Liver (tissue), 9 donors: ENCODE results near the gene OR5AU1. TPM values are rescaled to one million over a fixed set of nuclear protein-coding genes. Genes with fewer than 3 reads are reported as not detected.

ENCODE experiments used
- DNase-seq: peaks from one replicate; pipeline ENCODE4 v3.0.0-alpha.2; 2017; ENCODE audit warnings: low spot score
- H3K27ac ChIP-seq, 2 donors: one replicate each; pipeline ENCODE4 v1.7.0; 2013; ENCODE audit warnings: inconsistent platforms in 2 of 2, low read length in 2 of 2, control low read depth in 1 of 2, low read depth in 1 of 2, mild to moderate bottlenecking in 1 of 2
- H3K27me3 ChIP-seq, 4 donors: one replicate each; pipeline versions ENCODE4 v1.6.1 to v1.7.0; 2013; ENCODE audit warnings: low read length in 3 of 4, inconsistent platforms in 1 of 4, mild to moderate bottlenecking in 1 of 4, moderate library complexity in 1 of 4; ENCODE audit not compliant: control insufficient read depth in 4 of 4, insufficient read depth in 4 of 4
- H3K36me3 ChIP-seq, 4 donors: one replicate each; pipeline versions ENCODE4 v1.6.1 to v1.7.0; 2013; ENCODE audit warnings: low read length in 3 of 4, mild to moderate bottlenecking in 3 of 4, low read depth in 1 of 4, moderate library complexity in 1 of 4; ENCODE audit not compliant: control insufficient read depth in 4 of 4, insufficient read depth in 3 of 4
- H3K4me1 ChIP-seq, 4 donors: one replicate each; pipeline versions ENCODE4 v1.6.1 to v1.7.0; 2013; ENCODE audit warnings: low read length in 3 of 4, mild to moderate bottlenecking in 3 of 4, moderate library complexity in 1 of 4; ENCODE audit not compliant: control insufficient read depth in 4 of 4, insufficient read depth in 4 of 4
- H3K4me3 ChIP-seq, 3 donors: one replicate each; pipeline versions ENCODE4 v1.6.1 to v1.7.0; 2013; ENCODE audit warnings: low read length in 3 of 3, control low read depth in 1 of 3, low read depth in 1 of 3, mild to moderate bottlenecking in 1 of 3
- H3K9ac ChIP-seq, 2 donors: one replicate each; pipeline ENCODE4 v1.7.0; 2013; ENCODE audit warnings: low read length in 2 of 2, mild to moderate bottlenecking in 2 of 2, moderate library complexity in 2 of 2, control low read depth in 1 of 2, low read depth in 1 of 2
- H3K9me3 ChIP-seq, 4 donors: one replicate each; pipeline versions ENCODE4 v1.6.1 to v1.7.0; 2013; ENCODE audit warnings: low read length in 3 of 4; ENCODE audit not compliant: control insufficient read depth in 4 of 4
- ATF3 ChIP-seq: IDR thresholded peaks from 2 replicates; pipeline ENCODE4 v1.6.1; 2016; ENCODE audit warnings: antibody characterized with exemption
- CTCF ChIP-seq: fragments of 150-350 bp; IDR thresholded peaks from 2 replicates; pipeline ENCODE4 v1.5.1; 2017; ENCODE audit warnings: improper control_type of control experiment, low read depth, low read length; ENCODE audit not compliant: missing input control
- EGR1 ChIP-seq, 2 donors: IDR thresholded peaks; 2 replicates each; pipeline ENCODE4 v1.6.1; 2016 to 2018; ENCODE audit warnings: antibody characterized with exemption in 2 of 2, low read depth in 2 of 2
- FOXA1 ChIP-seq: IDR thresholded peaks from 2 replicates; pipeline ENCODE4 v1.6.1; 2016; ENCODE audit warnings: antibody characterized with exemption
- FOXA2 ChIP-seq: IDR thresholded peaks from 2 replicates; pipeline ENCODE4 v1.6.1; 2016; ENCODE audit warnings: antibody characterized with exemption
- GABPA ChIP-seq, 2 donors: IDR thresholded peaks in 1 of 2; conservative IDR thresholded peaks in 1 of 2; 2 replicates each; pipeline ENCODE4 v1.6.1; 2016; ENCODE audit warnings: antibody characterized with exemption in 2 of 2, mild to moderate bottlenecking in 1 of 2, moderate library complexity in 1 of 2
- HNF4A ChIP-seq, 2 donors: conservative IDR thresholded peaks; 2 replicates each; pipeline ENCODE4 v1.6.1; 2016; ENCODE audit warnings: antibody characterized with exemption in 2 of 2, mild to moderate bottlenecking in 2 of 2
- HNF4G ChIP-seq: IDR thresholded peaks from 2 replicates; pipeline ENCODE4 v1.6.1; 2016; ENCODE audit warnings: antibody characterized with exemption
- JUND ChIP-seq, 2 donors: IDR thresholded peaks; 2 replicates each; pipeline ENCODE4 v1.6.1; 2016; ENCODE audit warnings: antibody characterized with exemption in 2 of 2
- MAX ChIP-seq: IDR thresholded peaks from 2 replicates; pipeline ENCODE4 v1.6.1; 2016; ENCODE audit warnings: antibody characterized with exemption
- NR2F2 ChIP-seq: IDR thresholded peaks from 2 replicates; pipeline ENCODE4 v1.6.1; 2016; ENCODE audit warnings: antibody characterized with exemption
- RAD21 ChIP-seq, 2 donors: IDR thresholded peaks; 2 replicates each; pipeline ENCODE4 v1.6.1; 2016; ENCODE audit warnings: antibody characterized with exemption in 2 of 2, mild to moderate bottlenecking in 2 of 2
- REST ChIP-seq: IDR thresholded peaks from 2 replicates; pipeline ENCODE4 v1.6.1; 2016; ENCODE audit warnings: antibody characterized with exemption, mild to moderate bottlenecking
- RXRA ChIP-seq, 2 donors: IDR thresholded peaks; 2 replicates each; pipeline ENCODE4 v1.6.1; 2017 to 2018; ENCODE audit warnings: antibody characterized with exemption in 2 of 2, mild to moderate bottlenecking in 1 of 2
- SP1 ChIP-seq: IDR thresholded peaks from 2 replicates; pipeline ENCODE4 v1.6.1; 2018; ENCODE audit warnings: antibody characterized with exemption, mild to moderate bottlenecking
- TAF1 ChIP-seq: conservative IDR thresholded peaks from 2 replicates; pipeline ENCODE4 v1.6.1; 2016; ENCODE audit warnings: antibody characterized with exemption, mild to moderate bottlenecking
- YY1 ChIP-seq: IDR thresholded peaks from 2 replicates; pipeline ENCODE4 v1.6.1; 2016; ENCODE audit warnings: antibody characterized with exemption, mild to moderate bottlenecking
- ZBTB33 ChIP-seq: IDR thresholded peaks from 2 replicates; pipeline ENCODE4 v1.6.1; 2016; ENCODE audit warnings: antibody characterized with exemption
- WGBS: extraction: QIAGEN DNeasy Blood & Tissue Kit; methylation state at CpG from one replicate; pipeline ENCODE4 v1.1.7; 2013; 5-methylcytosine and 5-hydroxymethylcytosine counted together
- polyA plus RNA-seq, 2 donors: library from polyadenylated mRNA; stranded (reverse) in 1 of 2; unstranded in 1 of 2; fragments of 200-250 nt in 1 of 2; fragments of >200 nt in 1 of 2; fragmentation: Nextera tagmentation in 1 of 2; extraction: Ambion mirVana in 1 of 2; gene quantifications; one replicate each; pipeline versions ENCODE4 v1.2.1 to v1.2.3, GENCODE V29; 2013 to 2015
- total RNA-seq, 2 donors: library from RNA; depleted of rRNA; stranded (reverse); fragments of >200 nt; gene quantifications; one replicate each; pipeline ENCODE4 v1.2.3, GENCODE V29; 2014
- donor health status: healthy.
- donor health status: healthy.
- donor health status: healthy.
- donor health status: healthy.
- donor health status: healthy.

OR5AU1 gene
- total and polyA plus RNA-seq, 4 donors, result not detected

- H3K9me3 ChIP-seq, result no peaks in the 10 kb centered on the region
- H3K27ac ChIP-seq, result no peak overlapping the region
- no peak overlapping the region for H3K4me3 ChIP-seq
- H3K9ac ChIP-seq, result no peak overlapping the region
- 89% methylated on average over 4 of the region's 4 CpGs for WGBS
- peaks cover 0 to 11% (median 5%) of the 10 kb centered on the region in 4 donors for H3K4me1 ChIP-seq
- no peak for DNase-seq
- TF ChIP-seq GABPA (IDR thresholded peaks at IDR 0.05 in 1 of 2, conservative IDR thresholded peaks at IDR 0.05 in 1 of 2) (no peak), FOXA1 (no peak), HNF4A (conservative IDR thresholded peaks at IDR 0.05) (peak in 1 of 2 donors; percentile 3), HNF4G (no peak), YY1 (no peak)
- no peaks in the 10 kb centered on the region for H3K27me3 ChIP-seq
- peaks cover 1 to 20% (median 12%) of the 10 kb centered on the region in 4 donors for H3K36me3 ChIP-seq
Measured at GRCh38 chr14:21202463-21203358, 46.8 kb upstream of the OR5AU1 start.

GRCh38 chr14:21201732-21202462 is 46.0 kb upstream of the OR5AU1 start:
- H3K36me3 ChIP-seq, result peaks cover 0 to 12% (median 5%) of the 10 kb centered on the region in 4 donors
- H3K4me1 ChIP-seq, result peaks cover 0 to 11% (median 1%) of the 10 kb centered on the region in 4 donors
- no peaks in the 10 kb centered on the region for H3K9me3 ChIP-seq
- whole genome bisulfite sequencing, result 62% methylated on average over 12 of the region's 12 CpGs
- H3K4me3 ChIP-seq, result no peak overlapping the region
- DNase-seq, result no peak
- no peaks in the 10 kb centered on the region for H3K27me3 ChIP-seq
- H3K27ac ChIP-seq, result no peak overlapping the region
- H3K9ac ChIP-seq, result no peak overlapping the region
- TF ChIP-seq RAD21 (IDR thresholded peaks at IDR 0.05), result no peak
- no peak for TF ChIP-seq SP1
- no peak for TF ChIP-seq NR2F2
- TF ChIP-seq ATF3, result no peak
- no peak for TF ChIP-seq JUND (IDR thresholded peaks at IDR 0.05)
- no peak for TF ChIP-seq HNF4A (conservative IDR thresholded peaks at IDR 0.05)
- TF ChIP-seq YY1, result no peak
- no peak for TF ChIP-seq MAX
- no peak for TF ChIP-seq FOXA2
- no peak for TF ChIP-seq RXRA (IDR thresholded peaks at IDR 0.05)
- no peak for TF ChIP-seq GABPA (IDR thresholded peaks at IDR 0.05 in 1 of 2, conservative IDR thresholded peaks at IDR 0.05 in 1 of 2)
- TF ChIP-seq TAF1, result no peak
- no peak for TF ChIP-seq ZBTB33
- TF ChIP-seq HNF4G, result no peak
- no peak for TF ChIP-seq EGR1 (IDR thresholded peaks at IDR 0.05; ENCODE audit: low read depth in 2 of 2)
- no peak for TF ChIP-seq REST
- no peak for TF ChIP-seq CTCF
- TF ChIP-seq FOXA1, result no peak
